Eye (tissue), 1 donor: Measurements from ENCODE around the gene GLIPR1.
"Not testable (repeated sequence)": the region's sequence is repeated elsewhere in the genome, so short reads cannot be mapped to it uniquely, and the experiment has no call there.

Experiments
- DNase-seq: peaks from one replicate; pipeline ENCODE4 v3.0.0-alpha.2; 2015

GLIPR1 gene

GRCh38 chr12:75480469-75480949, at the start of gene GLIPR1:
TSS of gene GLIPR1 (plus strand) at chr12:75480755. CDS start at chr12:75480881, 126 bp downstream.
- peak; percentile 56 for DNase-seq

GRCh38 chr12:75432924-75433323, 47.6 kb upstream of the GLIPR1 start:
- no peak for DNase-seq

- DNase-seq, result no peak
Measured at GRCh38 chr12:75437564-75437963, 43.0 kb upstream of the GLIPR1 start.

GRCh38 chr12:75438059-75438754, 42.3 kb upstream of the GLIPR1 start:
- no peak for DNase-seq

- no peak for DNase-seq
Measured at GRCh38 chr12:75439048-75439447, 41.5 kb upstream of the GLIPR1 start.

GRCh38 chr12:75439930-75440329, 40.6 kb upstream of the GLIPR1 start:
- no peak for DNase-seq

- DNase-seq, result not testable (repeated sequence)
Measured at GRCh38 chr12:75441687-75442449, 38.7 kb upstream of the GLIPR1 start.

- DNase-seq, result not testable (repeated sequence)
Measured at GRCh38 chr12:75442454-75442853, 38.1 kb upstream of the GLIPR1 start.

- no peak for DNase-seq
Measured at GRCh38 chr12:75443709-75444108, 36.8 kb upstream of the GLIPR1 start.

- no peak for DNase-seq
Measured at GRCh38 chr12:75444429-75445136, 36.0 kb upstream of the GLIPR1 start.

GRCh38 chr12:75445137-75445507, 35.4 kb upstream of the GLIPR1 start:
- not testable (repeated sequence) for DNase-seq

GRCh38 chr12:75446857-75447256, 33.7 kb upstream of the GLIPR1 start:
- DNase-seq, result no peak

GRCh38 chr12:75447691-75448393, 32.7 kb upstream of the GLIPR1 start:
- no peak for DNase-seq

GRCh38 chr12:75452675-75453330, 27.8 kb upstream of the GLIPR1 start:
- DNase-seq, result no peak

- no peak for DNase-seq
Measured at GRCh38 chr12:75455839-75456238, 24.7 kb upstream of the GLIPR1 start.

GRCh38 chr12:75457191-75457590, 23.4 kb upstream of the GLIPR1 start:
- DNase-seq, result no peak

GRCh38 chr12:75457866-75458265, 22.7 kb upstream of the GLIPR1 start:
- DNase-seq, result not testable (repeated sequence)

- DNase-seq, result no peak
Measured at GRCh38 chr12:75459755-75460154, 20.8 kb upstream of the GLIPR1 start.

- DNase-seq, result no peak
Measured at GRCh38 chr12:75460204-75460603, 20.4 kb upstream of the GLIPR1 start.

- no peak for DNase-seq
Measured at GRCh38 chr12:75471902-75472890, 8.4 kb upstream of the GLIPR1 start.

GRCh38 chr12:75474116-75474515, 6.4 kb upstream of the GLIPR1 start:
- DNase-seq, result no peak
